MM.1S (cell line): ENCODE measurements around the gene ZMYM3.

Experiments
- CTCF ChIP-seq: fragments of 300-600 bp; sonication (generic); IDR thresholded peaks from 2 replicates; pipeline ENCODE4 v1.5.1; 2016; ENCODE audit warnings: antibody characterized with exemption, low read length, mixed read lengths
- EZH2 ChIP-seq: fragments of 300-600 bp; sonication (generic); optimal IDR thresholded peaks from 2 replicates; pipeline ENCODE3; 2017; ENCODE audit warnings: low read depth, mild to moderate bottlenecking, antibody characterized with exemption, low read length, mixed read lengths
- EZH2phosphoT487 ChIP-seq: fragments of 300-600 bp; sonication (generic); IDR thresholded peaks from 2 replicates; pipeline ENCODE4 v1.6.1; 2018; ENCODE audit warnings: antibody characterized with exemption, low read length

- TF ChIP-seq EZH2 (no peak), CTCF (no peak), EZH2phosphoT487 (no peak)
Measured at GRCh38 chrX:71241301-71241700, 12.6 kb downstream of the ZMYM3 start.
